GM12878 (cell line): ENCODE results near the gene OR2M3. TPM values are rescaled to one million over a fixed set of nuclear protein-coding genes. Genes with fewer than 3 reads are reported as not detected.

Experiments
- ATAC-seq: fragments of 200-7000 bp; cut with Tn5 transposase; 3 replicates; pipeline ENCODE4 v1.9.1; 2020; ENCODE audit warnings: mild to moderate bottlenecking, moderate library complexity
- BruUV-seq: library from RNA; stranded (reverse); fragments of 400-500 nt; replicated peaks from 2 replicates; lab custom pipeline; 2021; lab: Mats Ljungman, UMichigan
- CTCF ChIA-PET: fragments of 300-600 bp; sonication (Branson Sonifier 250); formaldehyde crosslinking; extraction: SDS; loops from one replicate; lab custom pipeline; 2021; ENCODE audit warnings: inconsistent platforms; lab: Yijun Ruan, JAX
- POLR2A ChIA-PET: fragments of 350-600 bp; formaldehyde crosslinking; extraction: SDS; loops from one replicate; lab custom pipeline; 2021; ENCODE audit warnings: inconsistent platforms; lab: Charles Lee
- RAD21 ChIA-PET: fragments of 300-600 bp; sonication (Branson Sonifier 250); formaldehyde crosslinking; loops from one replicate; lab custom pipeline; 2023; ENCODE audit warnings: antibody characterized with exemption; ENCODE audit not compliant: unreplicated experiment; lab: Charles Lee
- SMC1A ChIA-PET: fragments of 300-600 bp; sonication (Branson Sonifier 250); formaldehyde crosslinking; loops from one replicate; lab custom pipeline; 2023; ENCODE audit not compliant: unreplicated experiment, uncharacterized antibody; lab: Charles Lee
- DNase-seq: peaks from one replicate; pipeline ENCODE4 v3.0.0-alpha.2; 2011; ENCODE audit warnings: low read depth, low spot score
- FAIRE-seq: peaks from 3 replicates; lab custom pipeline; 2011; peaks lifted over from hg19 to GRCh38; lab: Jason Lieb, UNC
- H2AFZ ChIP-seq: 2 replicates; pipeline ENCODE4 v1.6.0; 2011; ENCODE audit warnings: low read depth, low read length, control low read depth; ENCODE audit not compliant: control insufficient read depth
- H3K27ac ChIP-seq: 2 replicates; pipeline ENCODE4 v1.5.1; 2011; ENCODE audit warnings: control low read depth; ENCODE audit not compliant: control insufficient read depth, insufficient read depth
- H3K27me3 ChIP-seq, 2 experiments: replicated peaks in 1 of 2; 2 replicates each; pipeline versions ENCODE4 v1.6.0 to v1.6.1; 2011; ENCODE audit warnings: low read length in 1 of 2; ENCODE audit not compliant: control insufficient read depth in 2 of 2, insufficient read depth in 2 of 2
- H3K36me3 ChIP-seq, 2 experiments: 2 replicates each; pipeline ENCODE4 v1.5.1; 2011; ENCODE audit warnings: low read length in 1 of 2; ENCODE audit not compliant: control insufficient read depth in 2 of 2, insufficient read depth in 2 of 2
- H3K4me1 ChIP-seq: 2 replicates; pipeline ENCODE4 v1.6.1; 2011; ENCODE audit warnings: mild to moderate bottlenecking, low read length, moderate library complexity, mixed read lengths; ENCODE audit not compliant: control insufficient read depth, insufficient read depth
- H3K4me2 ChIP-seq: 2 replicates; pipeline ENCODE4 v1.6.0; 2011; ENCODE audit warnings: control low read depth; ENCODE audit not compliant: control insufficient read depth, insufficient read depth
- H3K4me3 ChIP-seq: fragments of 200-600 bp; sonication (generic); 2 replicates; pipeline ENCODE4 v1.5.1; 2016
- H3K79me2 ChIP-seq: 2 replicates; pipeline ENCODE4 v1.6.0; 2011; ENCODE audit warnings: low read length; ENCODE audit not compliant: control insufficient read depth, insufficient read depth
- H3K9ac ChIP-seq: 2 replicates; pipeline ENCODE4 v1.8.0; 2011; ENCODE audit warnings: low read length, control low read depth, mixed read lengths; ENCODE audit not compliant: control insufficient read depth, insufficient read depth
- H3K9me3 ChIP-seq: replicated peaks from 3 replicates; pipeline ENCODE4 v1.5.1; 2011; ENCODE audit warnings: mild to moderate bottlenecking, low read length; ENCODE audit not compliant: control insufficient read depth, insufficient read depth
- H4K20me1 ChIP-seq: 2 replicates; pipeline ENCODE4 v1.6.0; 2011; ENCODE audit not compliant: control insufficient read depth, insufficient read depth
- MLLT1 ChIP-seq: fragments of 450-650 bp; IDR thresholded peaks from 2 replicates; pipeline ENCODE4 v1.6.1; 2016; ENCODE audit warnings: mild to moderate bottlenecking
- NBN ChIP-seq: fragments of 450-650 bp; IDR thresholded peaks from 2 replicates; pipeline ENCODE4 v1.6.1; 2016
- POLR2AphosphoS5 ChIP-seq: IDR thresholded peaks from 2 replicates; pipeline ENCODE4 v1.6.1; 2011; ENCODE audit warnings: mild to moderate bottlenecking, low read length, inconsistent platforms
- RAD51 ChIP-seq: fragments of 450-650 bp; IDR thresholded peaks from 2 replicates; pipeline ENCODE4 v1.6.1; 2016; ENCODE audit warnings: moderate library complexity, mild to moderate bottlenecking, inconsistent platforms
- SP1 ChIP-seq: IDR thresholded peaks from one replicate; pipeline ENCODE4 v1.6.1; 2011; ENCODE audit warnings: low read depth, low read length
- ZNF384 ChIP-seq: IDR thresholded peaks from 2 replicates; pipeline ENCODE4 v1.6.1; 2012; ENCODE audit warnings: low read depth, mild to moderate bottlenecking, low read length, improper control_type of control experiment, borderline replicate concordance
- WGBS: methylation state at CpG from one replicate; pipeline ENCODE4 v1.1.6; 2016; ENCODE audit warnings: low lambda C conversion rate; ENCODE audit not compliant: insufficient replicate concordance, insufficient coverage; ENCODE audit errors: missing lambda C conversion rate; 5-methylcytosine and 5-hydroxymethylcytosine counted together
- in situ Hi-C: fragments of 300-500 bp; cut with MboI; formaldehyde crosslinking; loops from 9 replicates; pipeline ENCODE4 v1.14.3; 2018; ENCODE audit warnings: mixed read lengths
- intact Hi-C: fragments of 100-400 bp; cut with micrococcal nuclease; formaldehyde crosslinking; loops from one replicate; pipeline ENCODE4 v1.14.2; 2022; ENCODE audit not compliant: unreplicated experiment
- polyA plus RNA-seq, 11 experiments: library from polyadenylated mRNA; depleted of rRNA in 4 of 11; unstranded in 6 of 11; stranded (reverse) in 5 of 11; fragments of >200 nt; fragmentation: Nextera tagmentation in 4 of 11; fragmentation: Illumina TruSeq in 1 of 11; extraction: Ambion mirVana in 4 of 11; extraction: Trizol in 1 of 11; gene quantifications; 1 replicate in 1 of 11; 2 replicates in 10 of 11; pipeline versions ENCODE4 v1.2.1 to v1.2.3, GENCODE V29; 2011 to 2016; ENCODE audit warnings: inconsistent platforms in 2 of 11, missing spikeins in 2 of 11, low read depth in 1 of 11
- total RNA-seq, 4 experiments: library from RNA; depleted of rRNA in 3 of 4; stranded (reverse); fragments of >200 nt in 3 of 4; fragmentation: Illumina TruSeq in 1 of 4; extraction: Trizol in 1 of 4; gene quantifications; 2 replicates each; pipeline versions ENCODE4 v1.2.1 to v1.2.3, GENCODE V29; 2013 to 2021

OR2M3 gene
- total and polyA plus RNA-seq, 10 of the 15 experiments (the other 5 are each of a cell fraction or from before 2014, with no cell fraction given): 0.05 TPM; not detected in 9

- TF ChIP-seq MLLT1 (no peak), RAD51 (no peak), NBN (no peak), POLR2AphosphoS5 (no peak)
These were observed 2.9 kb upstream of the OR2M3 start (continued) for GRCh38 chr1:248194117-248194516.

- intact Hi-C loops (no loop called here), in situ Hi-C loops (no loop called here)
- CTCF ChIA-PET: no interaction called here
- no peak overlapping the region for H3K4me3 ChIP-seq
- no TSS peak for BruUV-seq
- no peak overlapping the region for H3K4me2 ChIP-seq
- POLR2A ChIA-PET: no interaction called here
- no peaks in the 10 kb centered on the region for H3K79me2 ChIP-seq
- 0% methylated on average over 1 of the region's 1 CpG for WGBS
- FAIRE-seq (no peak), DNase-seq (no peak), ATAC-seq (no peak)
- H3K9ac ChIP-seq: no peak overlapping the region
- H3K27me3 ChIP-seq: no peaks in the 10 kb centered on the region
- RAD21 ChIA-PET: no interaction called here
- no peak overlapping the region for H2AFZ ChIP-seq
- no peaks in the 10 kb centered on the region for H3K9me3 ChIP-seq
- no peak overlapping the region for H3K27ac ChIP-seq
- no peaks in the 10 kb centered on the region for H3K4me1 ChIP-seq
- TF ChIP-seq ZNF384: no peak
- no peak for TF ChIP-seq SP1
- no peaks in the 10 kb centered on the region for H3K36me3 ChIP-seq
- no peaks in the 10 kb centered on the region for H4K20me1 ChIP-seq
- SMC1A ChIA-PET: no interaction called here
These were observed 18.8 kb downstream of the OR2M3 start for GRCh38 chr1:248215880-248216279.
